ENCODE results near the gene LRIT1. TPM values are rescaled to one million over a fixed set of nuclear protein-coding genes. Genes with fewer than 3 reads are reported as not detected.

Gene LRIT1
- total RNA-seq, 3 donors from 2014 or later: not detected

- TF ChIP-seq CTCF (IDR thresholded peaks at IDR 0.05): peak; percentile 49 to 88 (median 75)
- peak in 1 of 3 donors; percentile 15 for TF ChIP-seq POLR2AphosphoS5 (IDR thresholded peaks at IDR 0.05)
- no peak for TF ChIP-seq POLR2A (IDR thresholded peaks at IDR 0.05)
- H3K27me3 ChIP-seq: no peaks in the 10 kb centered on the region
Measured at GRCh38 chr10:84264611-84265141, 23.3 kb upstream of the LRIT1 start.

GRCh38 chr10:84263716-84264115 lies 22.4 kb upstream of the LRIT1 start:
- no peak for DNase-seq (ENCODE audit: low spot score in 2 of 2)
- Histone ChIP-seq H3K27me3 (no peaks in the 10 kb centered on the region), H3K4me3 (no peak overlapping the region), H3K9me3 (no peaks in the 10 kb centered on the region), H3K4me1 (no peaks in the 10 kb centered on the region), H3K27ac (no peak overlapping the region), H3K36me3 (no peaks in the 10 kb centered on the region)
- TF ChIP-seq CTCF (IDR thresholded peaks at IDR 0.05) (no peak), POLR2A (IDR thresholded peaks at IDR 0.05) (no peak), POLR2AphosphoS5 (IDR thresholded peaks at IDR 0.05) (no peak)
- intact Hi-C loops (cut with DNase I; ENCODE audit: low total_unique reads): no loop called here

More at GRCh38 chr10:84264611-84265141, 23.3 kb upstream of the LRIT1 start:
- Histone ChIP-seq H3K36me3 (no peaks in the 10 kb centered on the region), H3K9me3 (no peaks in the 10 kb centered on the region), H3K4me1 (no peaks in the 10 kb centered on the region), H3K27ac (no peak overlapping the region), H3K4me3 (no peak overlapping the region)
- intact Hi-C loops (cut with DNase I; ENCODE audit: low total_unique reads): no loop called here
- peak; percentile 62 to 77 for DNase-seq (ENCODE audit: low spot score in 2 of 2)

- Histone ChIP-seq H3K9me3 (no peaks in the 10 kb centered on the region), H3K27ac (no peak overlapping the region), H3K4me1 (no peaks in the 10 kb centered on the region), H3K36me3 (no peaks in the 10 kb centered on the region), H3K4me3 (no peak overlapping the region), H3K27me3 (no peaks in the 10 kb centered on the region)
- no peak for TF ChIP-seq POLR2AphosphoS5 (IDR thresholded peaks at IDR 0.05)
- TF ChIP-seq CTCF (IDR thresholded peaks at IDR 0.05): no peak
- TF ChIP-seq POLR2A (IDR thresholded peaks at IDR 0.05): no peak
- intact Hi-C loops (cut with DNase I; ENCODE audit: low total_unique reads): no loop called here
- DNase-seq (ENCODE audit: low spot score in 2 of 2): peak in 1 of 2 donors; percentile 6
Measured at GRCh38 chr10:84262190-84262956, 21.0 kb upstream of the LRIT1 start.

- no peaks in the 10 kb centered on the region for H3K27me3 ChIP-seq
- no peaks in the 10 kb centered on the region for H3K36me3 ChIP-seq
- intact Hi-C loops (cut with DNase I; ENCODE audit: low total_unique reads): no loop called here
- no peak for TF ChIP-seq CTCF (IDR thresholded peaks at IDR 0.05)
- no peak for TF ChIP-seq POLR2A (IDR thresholded peaks at IDR 0.05)
- no peak for TF ChIP-seq POLR2AphosphoS5 (IDR thresholded peaks at IDR 0.05)
- H3K27ac ChIP-seq: no peak overlapping the region
- H3K4me3 ChIP-seq: no peak overlapping the region
- H3K9me3 ChIP-seq: no peaks in the 10 kb centered on the region
- no peak for DNase-seq (ENCODE audit: low spot score in 2 of 2)
- H3K4me1 ChIP-seq: no peaks in the 10 kb centered on the region
Measured at GRCh38 chr10:84261236-84261915, 20.0 kb upstream of the LRIT1 start.
